H9 (cell line): ENCODE measurements around the gene GNAS. TPM values are rescaled to one million over a fixed set of nuclear protein-coding genes. Genes with fewer than 3 reads are reported as not detected.

Experiments
- DNase-seq: peaks from one replicate; pipeline ENCODE4 v3.0.0-alpha.2; 2017
- H2AFZ ChIP-seq: one replicate; pipeline ENCODE4 v1.6.1; 2013; ENCODE audit warnings: mild to moderate bottlenecking, low read length, control low read depth, moderate library complexity
- H2AK5ac ChIP-seq: 2 replicates; pipeline ENCODE4 v1.6.1; 2013; ENCODE audit warnings: low read length, control low read depth, mixed read lengths; ENCODE audit not compliant: insufficient read length
- H2BK120ac ChIP-seq: one replicate; pipeline ENCODE4 v1.6.1; 2013; ENCODE audit warnings: low read depth, mild to moderate bottlenecking, low read length, control low read depth, inconsistent platforms; ENCODE audit not compliant: poor library complexity, severe bottlenecking
- H2BK12ac ChIP-seq: 2 replicates; pipeline ENCODE4 v1.6.1; 2013; ENCODE audit warnings: low read length, control low read depth, mixed read lengths, low read depth; ENCODE audit not compliant: insufficient read length
- H2BK15ac ChIP-seq: 2 replicates; pipeline ENCODE4 v1.6.1; 2013; ENCODE audit warnings: low read depth, low read length, control low read depth
- H2BK20ac ChIP-seq: one replicate; pipeline ENCODE4 v1.6.1; 2013; ENCODE audit warnings: low read depth, mild to moderate bottlenecking, low read length, control low read depth, inconsistent platforms; ENCODE audit not compliant: poor library complexity, severe bottlenecking
- H2BK5ac ChIP-seq: 2 replicates; pipeline ENCODE4 v1.6.1; 2013; ENCODE audit warnings: low read length, control low read depth, mixed read lengths; ENCODE audit not compliant: insufficient read length
- H3K14ac ChIP-seq: 2 replicates; pipeline ENCODE4 v1.6.1; 2013; ENCODE audit warnings: low read length, control low read depth; ENCODE audit not compliant: insufficient read depth
- H3K18ac ChIP-seq: 2 replicates; pipeline ENCODE4 v1.6.1; 2013; ENCODE audit warnings: low read depth, mild to moderate bottlenecking, mixed read lengths, low read length, control low read depth; ENCODE audit not compliant: insufficient read length
- H3K23ac ChIP-seq: 2 replicates; pipeline ENCODE4 v1.6.1; 2013; ENCODE audit warnings: low read length, control low read depth, mixed read lengths, low read depth; ENCODE audit not compliant: insufficient read length
- H3K23me2 ChIP-seq: 2 replicates; pipeline ENCODE4 v1.6.1; 2013; ENCODE audit warnings: low read depth, mild to moderate bottlenecking, mixed read lengths, low read length, control low read depth; ENCODE audit not compliant: insufficient read length, poor library complexity, severe bottlenecking
- H3K27ac ChIP-seq: 2 replicates; pipeline ENCODE4 v1.5.1; 2013; ENCODE audit warnings: low read length, control low read depth, mixed read lengths, low read depth; ENCODE audit not compliant: insufficient read length
- H3K27me3 ChIP-seq: 2 replicates; pipeline ENCODE4 v1.6.1; 2013; ENCODE audit warnings: low read length, control low read depth, inconsistent platforms; ENCODE audit not compliant: insufficient read depth
- H3K4ac ChIP-seq: 2 replicates; pipeline ENCODE4 v1.6.1; 2013; ENCODE audit warnings: low read depth, mild to moderate bottlenecking, control low read depth, inconsistent platforms, low read length, moderate library complexity
- H3K4me1 ChIP-seq: 2 replicates; pipeline ENCODE4 v1.6.1; 2013; ENCODE audit warnings: low read length, control low read depth, inconsistent platforms; ENCODE audit not compliant: insufficient read depth
- H3K4me2 ChIP-seq: 2 replicates; pipeline ENCODE4 v1.6.1; 2013; ENCODE audit warnings: low read length, control low read depth, mixed read lengths; ENCODE audit not compliant: insufficient read length, insufficient read depth
- H3K56ac ChIP-seq: 2 replicates; pipeline ENCODE4 v1.6.1; 2013; ENCODE audit warnings: low read depth, mild to moderate bottlenecking, mixed read lengths, low read length, control low read depth; ENCODE audit not compliant: insufficient read length
- H3K79me1 ChIP-seq: 2 replicates; pipeline ENCODE4 v1.6.1; 2013; ENCODE audit warnings: low read depth, mild to moderate bottlenecking, moderate library complexity, low read length, control low read depth, inconsistent platforms; ENCODE audit not compliant: insufficient read depth, poor library complexity, severe bottlenecking
- H3K79me2 ChIP-seq: 2 replicates; pipeline ENCODE4 v1.6.1; 2013; ENCODE audit warnings: low read length, control low read depth, inconsistent platforms; ENCODE audit not compliant: insufficient read depth
- H3K9ac ChIP-seq: 2 replicates; pipeline ENCODE4 v1.6.1; 2013; ENCODE audit warnings: low read length, control low read depth, mixed read lengths; ENCODE audit not compliant: insufficient read length; ENCODE audit errors: extremely low read depth
- H3K9me3 ChIP-seq: one replicate; pipeline ENCODE4 v1.6.1; 2013; ENCODE audit warnings: low read depth, low read length, inconsistent platforms; ENCODE audit not compliant: control insufficient read depth
- H3T11ph ChIP-seq: one replicate; pipeline ENCODE4 v1.6.1; 2013; ENCODE audit warnings: mild to moderate bottlenecking, low read length, control low read depth, inconsistent platforms
- H4K20me1 ChIP-seq: one replicate; pipeline ENCODE4 v1.6.1; 2013; ENCODE audit not compliant: control insufficient read depth, insufficient read length, insufficient read depth
- H4K5ac ChIP-seq: 2 replicates; pipeline ENCODE4 v1.6.1; 2013; ENCODE audit warnings: low read depth, mild to moderate bottlenecking, mixed read lengths, low read length, control low read depth; ENCODE audit not compliant: insufficient read length
- H4K8ac ChIP-seq: replicated peaks from 2 replicates; pipeline ENCODE4 v1.6.1; 2013; ENCODE audit warnings: low read length, control low read depth, mixed read lengths, low read depth; ENCODE audit not compliant: insufficient read length
- H4K91ac ChIP-seq: 2 replicates; pipeline ENCODE4 v1.6.1; 2013; ENCODE audit warnings: low read depth, mild to moderate bottlenecking, moderate library complexity, mixed read lengths, low read length, control low read depth; ENCODE audit not compliant: insufficient read length
- H3K27ac Mint-ChIP-seq, 3 experiments: 2 replicates in 2 of 3; 3 replicates in 1 of 3; pipeline ENCODE4 v1.8.0; 2020 to 2021; ENCODE audit warnings: mixed read lengths in 3 of 3, mild to moderate bottlenecking in 1 of 3, moderate library complexity in 1 of 3
- H3K27me3 Mint-ChIP-seq: 2 replicates; pipeline ENCODE4 v1.8.0; 2021; ENCODE audit warnings: low read depth, mild to moderate bottlenecking, moderate library complexity, mixed read lengths
- H3K36me3 Mint-ChIP-seq, 3 experiments: 2 replicates in 2 of 3; 3 replicates in 1 of 3; pipeline ENCODE4 v1.8.0; 2020 to 2021; ENCODE audit warnings: low read depth in 3 of 3, mixed read lengths in 3 of 3; ENCODE audit not compliant: insufficient read depth in 1 of 3
- H3K4me1 Mint-ChIP-seq, 2 experiments: 2 replicates each; pipeline ENCODE4 v1.8.0; 2020; ENCODE audit warnings: mixed read lengths in 2 of 2
- H3K4me3 Mint-ChIP-seq, 2 experiments: 2 replicates in 1 of 2; 3 replicates in 1 of 2; pipeline ENCODE4 v1.8.0; 2020 to 2021; ENCODE audit warnings: mild to moderate bottlenecking in 2 of 2, mixed read lengths in 2 of 2, moderate library complexity in 1 of 2
- H3K9me3 Mint-ChIP-seq, 2 experiments: 2 replicates in 1 of 2; 3 replicates in 1 of 2; pipeline ENCODE4 v1.8.0; 2020; ENCODE audit warnings: mild to moderate bottlenecking in 2 of 2, mixed read lengths in 2 of 2, moderate library complexity in 1 of 2
- CTCF ChIP-seq: fragments of 200-600 bp; sonication (generic); conservative IDR thresholded peaks from 3 replicates; pipeline ENCODE4 v1.8.0; 2021; ENCODE audit warnings: antibody characterized with exemption, mild to moderate bottlenecking
- WGBS: extraction: QIAGEN DNeasy Blood & Tissue Kit; methylation state at CpG from one replicate; pipeline ENCODE4 v1.1.7; 2013; ENCODE audit warnings: missing lambda C conversion rate, low lambda C conversion rate, mixed read lengths; ENCODE audit not compliant: insufficient read length; ENCODE audit errors: extremely low coverage; 5-methylcytosine and 5-hydroxymethylcytosine counted together
- total RNA-seq: library from RNA; stranded (reverse); gene quantifications from 2 replicates; pipeline ENCODE4 v1.2.1, GENCODE V29; 2021

Gene GNAS
- total RNA-seq, 1 experiment from 2014 or later, result 920 TPM

- Histone ChIP-seq H3K9me3 (no peaks in the 10 kb centered on the region), H3K79me2 (no peaks in the 10 kb centered on the region), H3K27me3 (no peaks in the 10 kb centered on the region), H3K4ac (no peak overlapping the region), H3K23ac (no peak overlapping the region), H2AFZ (no peak overlapping the region), H2AK5ac (no peak overlapping the region), H4K20me1 (no peaks in the 10 kb centered on the region), H2BK15ac (no peak overlapping the region), H4K5ac (no peak overlapping the region), H2BK120ac (no peak overlapping the region), H3K27ac (no peak overlapping the region), H3K14ac (no peak overlapping the region), H3K9ac (no peak overlapping the region), H3K4me2 (no peak overlapping the region), H3T11ph (no peak overlapping the region), H3K18ac (no peak overlapping the region), H3K79me1 (no peaks in the 10 kb centered on the region), H3K4me1 (no peaks in the 10 kb centered on the region), H4K91ac (no peak overlapping the region), H2BK5ac (no peak overlapping the region), H4K8ac (no peak overlapping the region), H2BK20ac (no peak overlapping the region), H2BK12ac (no peak overlapping the region), H3K23me2 (no peaks in the 10 kb centered on the region), H3K56ac (no peak overlapping the region)
- no CpG with 5 or more reads among the region's 6 CpGs for WGBS
- Mint-ChIP-seq H3K9me3 (no peaks in the 10 kb centered on the region), H3K4me3 (no peak overlapping the region), H3K27me3 (peaks cover 16% of the 10 kb centered on the region), H3K36me3 (no peaks in the 10 kb centered on the region; a peak in 2 of 7 replicates), H3K27ac (no peak overlapping the region), H3K4me1 (peaks cover 4 to 5% of the 10 kb centered on the region in 2 experiments)
- no peak for TF ChIP-seq CTCF
- DNase-seq, result no peak
Observed at GRCh38 chr20:58918621-58919020, 66.1 kb downstream of the GNAS start.
